A673 (cell line): ENCODE measurements around the gene BTBD9. TPM values are rescaled to one million over a fixed set of nuclear protein-coding genes. Genes with fewer than 3 reads are reported as not detected.
A peak's percentile ranks its signal among the peaks of the same experiment; 100 is the strongest.

ENCODE experiments used
- BruUV-seq: library from RNA; stranded (reverse); fragments of 400-500 nt; replicated peaks from 2 replicates; lab custom pipeline; 2021; lab: Mats Ljungman, UMichigan
- CTCF ChIA-PET: fragments of 300-600 bp; sonication (Branson Sonifier 250); formaldehyde crosslinking; loops from one replicate; lab custom pipeline; 2022; ENCODE audit warnings: antibody characterized with exemption; lab: Charles Lee
- POLR2A ChIA-PET: fragments of 300-600 bp; sonication (Branson Sonifier 250); formaldehyde crosslinking; loops from one replicate; lab custom pipeline; 2022; ENCODE audit warnings: antibody characterized with exemption; ENCODE audit not compliant: low non-redundant PET; lab: Charles Lee
- DNase-seq: peaks from one replicate; pipeline ENCODE4 v3.0.0-alpha.2; 2015; ENCODE audit warnings: low spot score
- H3K27ac ChIP-seq: fragments of 200-600 bp; sonication (generic); 2 replicates; pipeline ENCODE4 v1.5.1; 2016; ENCODE audit warnings: mixed run types, low read depth, mild to moderate bottlenecking, mixed read lengths, antibody characterized with exemption, low read length; ENCODE audit not compliant: poor library complexity, severe bottlenecking
- H3K27me3 ChIP-seq: fragments of 200-600 bp; sonication (generic); replicated peaks from 2 replicates; pipeline ENCODE4 v1.6.1; 2017; ENCODE audit warnings: mixed run types, low read depth, mild to moderate bottlenecking, mixed read lengths, antibody characterized with exemption, low read length; ENCODE audit not compliant: insufficient read depth, poor library complexity
- H3K36me3 ChIP-seq: fragments of 200-600 bp; sonication (generic); 2 replicates; pipeline ENCODE4 v1.6.1; 2016; ENCODE audit warnings: mixed run types, mild to moderate bottlenecking, mixed read lengths, antibody characterized with exemption, low read length; ENCODE audit not compliant: insufficient read depth, poor library complexity, severe bottlenecking
- H3K4me1 ChIP-seq: fragments of 200-600 bp; sonication (generic); 2 replicates; pipeline ENCODE4 v1.6.1; 2017; ENCODE audit warnings: mixed run types, mild to moderate bottlenecking, mixed read lengths, antibody characterized with exemption, low read length; ENCODE audit not compliant: insufficient read depth, poor library complexity, severe bottlenecking
- H3K4me3 ChIP-seq: fragments of 200-600 bp; sonication (generic); 2 replicates; pipeline ENCODE4 v1.5.1; 2016; ENCODE audit warnings: low read depth, mixed run types, mild to moderate bottlenecking, mixed read lengths, low read length; ENCODE audit not compliant: poor library complexity, severe bottlenecking
- H3K9me3 ChIP-seq: fragments of 200-600 bp; sonication (generic); 2 replicates; pipeline ENCODE4 v1.6.1; 2016; ENCODE audit warnings: mixed run types, low read depth, mild to moderate bottlenecking, mixed read lengths, antibody characterized with exemption, low read length; ENCODE audit not compliant: poor library complexity, severe bottlenecking
- CTCF ChIP-seq: fragments of 300-800, 200-600 bp; sonication (generic); conservative IDR thresholded peaks from 2 replicates; pipeline ENCODE4 v1.5.1; 2017; ENCODE audit warnings: low read depth, mild to moderate bottlenecking, antibody characterized with exemption, low read length, moderate library complexity, mixed read lengths
- EZH2 ChIP-seq: fragments of 200-600 bp; sonication (generic); IDR thresholded peaks from 2 replicates; pipeline ENCODE4 v1.6.1; 2017; ENCODE audit warnings: borderline replicate concordance, low read depth, mild to moderate bottlenecking, mixed read lengths, antibody characterized with exemption, low read length; ENCODE audit not compliant: poor library complexity, severe bottlenecking
- intact Hi-C: fragments of 100-400 bp; cut with micrococcal nuclease; formaldehyde crosslinking; loops from one replicate; pipeline ENCODE4 v1.10.0; 2022; ENCODE audit not compliant: unreplicated experiment
- total RNA-seq: library from RNA; stranded (reverse); gene quantifications from 2 replicates; pipeline ENCODE4 v1.2.3, GENCODE V29; 2021

The BTBD9 gene
- total RNA-seq, 1 experiment from 2014 or later, result 8.0 TPM

GRCh38 chr6:38452816-38453660 is 186.7 kb downstream of the BTBD9 start:
- H3K4me1 ChIP-seq, result no peaks in the 10 kb centered on the region
- no peaks in the 10 kb centered on the region for H3K27me3 ChIP-seq
- no TSS peak for BruUV-seq
- intact Hi-C loops, result no loop called here
- ChIA-PET POLR2A (no interaction called here), CTCF (interaction anchor here (0.8 kb wide), 1 partner anchor 662 kb away, joined by 3 read pairs; no protein-coding TSS in a partner anchor)
- H3K4me3 ChIP-seq, result no peak overlapping the region
- no peaks in the 10 kb centered on the region for H3K36me3 ChIP-seq
- DNase-seq, result peak; percentile 24
- no peak overlapping the region for H3K27ac ChIP-seq
- TF ChIP-seq CTCF, result no peak
- no peak for TF ChIP-seq EZH2
- no peaks in the 10 kb centered on the region for H3K9me3 ChIP-seq

GRCh38 chr6:38450717-38451116 is 189.0 kb downstream of the BTBD9 start:
- TF ChIP-seq CTCF (no peak), EZH2 (no peak)
- intact Hi-C loops, result no loop called here
- H3K27ac ChIP-seq, result no peak overlapping the region
- DNase-seq, result no peak
- ChIA-PET CTCF (no interaction called here), POLR2A (no interaction called here)
- no peaks in the 10 kb centered on the region for H3K9me3 ChIP-seq
- no TSS peak for BruUV-seq
- H3K4me3 ChIP-seq, result no peak overlapping the region
- no peaks in the 10 kb centered on the region for H3K36me3 ChIP-seq
- no peaks in the 10 kb centered on the region for H3K27me3 ChIP-seq
- H3K4me1 ChIP-seq, result no peaks in the 10 kb centered on the region

- CTCF ChIA-PET, result no interaction called here
- no peaks in the 10 kb centered on the region for H3K36me3 ChIP-seq
- H3K4me1 ChIP-seq, result no peaks in the 10 kb centered on the region
- no peak overlapping the region for H3K27ac ChIP-seq
- no peak overlapping the region for H3K4me3 ChIP-seq
- no peaks in the 10 kb centered on the region for H3K9me3 ChIP-seq
- TF ChIP-seq EZH2, result no peak
- no peak for TF ChIP-seq CTCF
- POLR2A ChIA-PET, result no interaction called here
- DNase-seq, result no peak
- BruUV-seq, result no TSS peak
- H3K27me3 ChIP-seq, result no peaks in the 10 kb centered on the region
- intact Hi-C loops, result no loop called here
Measured at GRCh38 chr6:38445925-38446324, 193.8 kb downstream of the BTBD9 start.
